ENCODE data around the gene TSPAN18. TPM values are rescaled to one million over a fixed set of nuclear protein-coding genes. Genes with fewer than 3 reads are reported as not detected.

The TSPAN18 gene
- total RNA-seq, 1 experiment from 2014 or later = 2.8 TPM

DNA sequence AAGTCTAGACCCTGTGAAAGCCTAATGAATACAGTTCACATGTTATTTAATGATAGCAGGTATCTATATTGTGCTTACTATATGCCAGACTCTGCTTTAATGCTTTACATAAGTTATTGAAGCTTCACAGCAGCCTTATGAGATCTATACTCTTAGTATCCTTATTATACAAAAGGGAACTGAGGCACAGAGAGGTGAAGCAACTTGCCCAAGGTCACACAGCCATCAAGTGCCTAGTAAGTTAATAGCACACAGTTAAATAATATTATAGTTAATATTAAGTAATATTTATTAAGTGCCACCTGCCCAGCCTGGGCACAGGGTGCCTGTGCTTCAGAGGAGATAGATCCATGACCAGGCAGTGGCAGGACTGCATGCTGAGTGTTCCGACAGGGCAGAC lies 145.8 kb downstream of the TSPAN18 start:
- no peak for DNase-seq (ENCODE audit: low spot score)
- intact Hi-C loops (cut with micrococcal nuclease; ENCODE audit: unreplicated experiment) = no loop called here
- H3K27me3 ChIP-seq (replicated peaks; ENCODE audit: insufficient read depth, low read depth, low read length, poor library complexity) = no peaks in the 10 kb centered on the region
- peaks cover 2% of the 10 kb centered on the region for H3K4me1 ChIP-seq (ENCODE audit: insufficient read depth, low read length, poor library complexity, severe bottlenecking)
- H3K4me3 ChIP-seq (ENCODE audit: low read depth, low read length, poor library complexity, severe bottlenecking) = no peak overlapping the region
- no peaks in the 10 kb centered on the region for H3K9me3 ChIP-seq (ENCODE audit: low read depth, low read length, poor library complexity, severe bottlenecking)
- H3K27ac ChIP-seq (ENCODE audit: low read depth, low read length, poor library complexity, severe bottlenecking) = no peak overlapping the region
- H3K36me3 ChIP-seq (ENCODE audit: insufficient read depth, low read length, poor library complexity, severe bottlenecking) = no peaks in the 10 kb centered on the region
- no TSS peak for BruUV-seq (replicated peaks)
- ChIA-PET CTCF (no interaction called here), POLR2A (ENCODE audit: low non-redundant PET) (interaction anchor here (0.6 kb wide), 1 partner anchor 155 kb away, joined by 4 read pairs; no protein-coding TSS in a partner anchor)
- TF ChIP-seq, protein P1, sequence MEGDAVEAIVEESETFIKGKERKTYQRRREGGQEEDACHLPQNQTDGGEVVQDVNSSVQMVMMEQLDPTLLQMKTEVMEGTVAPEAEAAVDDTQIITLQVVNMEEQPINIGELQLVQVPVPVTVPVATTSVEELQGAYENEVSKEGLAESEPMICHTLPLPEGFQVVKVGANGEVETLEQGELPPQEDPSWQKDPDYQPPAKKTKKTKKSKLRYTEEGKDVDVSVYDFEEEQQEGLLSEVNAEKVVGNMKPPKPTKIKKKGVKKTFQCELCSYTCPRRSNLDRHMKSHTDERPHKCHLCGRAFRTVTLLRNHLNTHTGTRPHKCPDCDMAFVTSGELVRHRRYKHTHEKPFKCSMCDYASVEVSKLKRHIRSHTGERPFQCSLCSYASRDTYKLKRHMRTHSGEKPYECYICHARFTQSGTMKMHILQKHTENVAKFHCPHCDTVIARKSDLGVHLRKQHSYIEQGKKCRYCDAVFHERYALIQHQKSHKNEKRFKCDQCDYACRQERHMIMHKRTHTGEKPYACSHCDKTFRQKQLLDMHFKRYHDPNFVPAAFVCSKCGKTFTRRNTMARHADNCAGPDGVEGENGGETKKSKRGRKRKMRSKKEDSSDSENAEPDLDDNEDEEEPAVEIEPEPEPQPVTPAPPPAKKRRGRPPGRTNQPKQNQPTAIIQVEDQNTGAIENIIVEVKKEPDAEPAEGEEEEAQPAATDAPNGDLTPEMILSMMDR (conservative IDR thresholded peaks at IDR 0.05; ENCODE audit: low read depth, low read length) = no peak
- no peak for TF ChIP-seq EZH2 (IDR thresholded peaks at IDR 0.05; ENCODE audit: borderline replicate concordance, low read depth, low read length, poor library complexity, severe bottlenecking)

DNA sequence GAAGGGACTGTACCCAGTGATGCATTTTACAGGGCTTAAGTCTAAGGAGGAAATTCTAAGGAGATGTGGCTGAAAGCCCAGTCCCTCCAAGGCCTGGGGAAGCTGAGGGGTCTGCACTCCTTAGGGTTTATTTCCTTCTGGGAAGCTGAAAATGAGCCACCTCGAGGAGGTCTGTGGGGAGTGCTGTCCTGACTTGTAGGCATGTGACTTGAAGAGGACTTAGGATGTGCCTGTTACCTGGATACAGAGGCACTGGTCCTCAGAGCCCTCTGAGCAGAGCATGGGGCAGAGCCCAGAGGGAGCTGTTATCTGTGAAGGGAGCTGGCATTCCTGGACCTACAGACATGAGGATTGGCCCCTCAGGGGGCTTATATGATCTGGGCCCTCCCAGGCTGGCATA lies 146.8 kb downstream of the TSPAN18 start:
- no peak overlapping the region for H3K27ac ChIP-seq (ENCODE audit: low read depth, low read length, poor library complexity, severe bottlenecking)
- no TSS peak for BruUV-seq (replicated peaks)
- H3K4me3 ChIP-seq (ENCODE audit: low read depth, low read length, poor library complexity, severe bottlenecking) = no peak overlapping the region
- peaks cover 12% of the 10 kb centered on the region for H3K4me1 ChIP-seq (ENCODE audit: insufficient read depth, low read length, poor library complexity, severe bottlenecking)
- no peaks in the 10 kb centered on the region for H3K9me3 ChIP-seq (ENCODE audit: low read depth, low read length, poor library complexity, severe bottlenecking)
- DNase-seq (ENCODE audit: low spot score) = no peak
- no peaks in the 10 kb centered on the region for H3K36me3 ChIP-seq (ENCODE audit: insufficient read depth, low read length, poor library complexity, severe bottlenecking)
- no peaks in the 10 kb centered on the region for H3K27me3 ChIP-seq (replicated peaks; ENCODE audit: insufficient read depth, low read depth, low read length, poor library complexity)
- intact Hi-C loops (cut with micrococcal nuclease; ENCODE audit: unreplicated experiment) = no loop called here
- TF ChIP-seq, protein P1 (conservative IDR thresholded peaks at IDR 0.05; ENCODE audit: low read depth, low read length) = no peak
- no peak for TF ChIP-seq EZH2 (IDR thresholded peaks at IDR 0.05; ENCODE audit: borderline replicate concordance, low read depth, low read length, poor library complexity, severe bottlenecking)
- ChIA-PET CTCF (no interaction called here), POLR2A (ENCODE audit: low non-redundant PET) (no interaction called here)

DNA sequence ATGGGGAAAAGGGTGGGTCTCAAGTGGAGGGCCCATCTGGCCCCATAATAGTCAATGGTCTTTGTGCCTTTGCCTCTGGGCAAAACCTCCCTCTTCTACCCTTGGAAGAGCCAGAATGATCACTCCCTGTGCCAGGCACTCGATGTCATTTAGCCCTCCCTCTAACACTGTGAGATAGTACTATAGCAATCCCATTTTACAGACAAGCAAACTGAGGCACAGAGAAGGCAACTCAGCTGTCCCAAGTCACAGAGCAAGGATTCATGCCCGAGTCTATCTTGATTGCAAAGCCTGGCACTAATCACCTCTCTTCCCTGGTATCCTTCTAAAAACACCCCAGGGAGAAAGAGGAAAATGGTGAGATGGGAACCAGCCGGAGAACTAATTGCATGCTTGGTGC lies 147.5 kb downstream of the TSPAN18 start:
- BruUV-seq (replicated peaks) = no TSS peak
- H3K4me1 ChIP-seq (ENCODE audit: insufficient read depth, low read length, poor library complexity, severe bottlenecking) = peaks cover 12% of the 10 kb centered on the region
- intact Hi-C loops (cut with micrococcal nuclease; ENCODE audit: unreplicated experiment) = no loop called here
- H3K27ac ChIP-seq (ENCODE audit: low read depth, low read length, poor library complexity, severe bottlenecking) = no peak overlapping the region
- no peak overlapping the region for H3K4me3 ChIP-seq (ENCODE audit: low read depth, low read length, poor library complexity, severe bottlenecking)
- ChIA-PET CTCF (interaction anchor here (0.5 kb wide), 1 partner anchor 874 kb away, joined by 3 read pairs; no protein-coding TSS in a partner anchor), POLR2A (ENCODE audit: low non-redundant PET) (no interaction called here)
- no peaks in the 10 kb centered on the region for H3K9me3 ChIP-seq (ENCODE audit: low read depth, low read length, poor library complexity, severe bottlenecking)
- DNase-seq (ENCODE audit: low spot score) = no peak
- H3K36me3 ChIP-seq (ENCODE audit: insufficient read depth, low read length, poor library complexity, severe bottlenecking) = no peaks in the 10 kb centered on the region
- H3K27me3 ChIP-seq (replicated peaks; ENCODE audit: insufficient read depth, low read depth, low read length, poor library complexity) = no peaks in the 10 kb centered on the region
- no peak for TF ChIP-seq EZH2 (IDR thresholded peaks at IDR 0.05; ENCODE audit: borderline replicate concordance, low read depth, low read length, poor library complexity, severe bottlenecking)
- TF ChIP-seq, protein P1 (conservative IDR thresholded peaks at IDR 0.05; ENCODE audit: low read depth, low read length) = no peak

Data from A673 (cell line).